Measurements from ENCODE around the gene ERRFI1.

Gene ERRFI1

GRCh38 chr1:8062861-8063260, 36.8 kb upstream of the ERRFI1 start:
- H2AK5ac ChIP-seq (ENCODE audit: low read depth, low read length): no peak overlapping the region
- H2BK12ac ChIP-seq (ENCODE audit: low read length): no peak overlapping the region
- no peak overlapping the region for H2BK15ac ChIP-seq (ENCODE audit: low read length)
- no peak overlapping the region for H3K14ac ChIP-seq (ENCODE audit: low read length)
- no peak overlapping the region for H2BK5ac ChIP-seq (ENCODE audit: low read length)
- no peaks in the 10 kb centered on the region for H3K79me1 ChIP-seq (ENCODE audit: low read depth, low read length)
- H2AFZ ChIP-seq (ENCODE audit: low read length): no peak overlapping the region
- no peak overlapping the region for H3K4me3 ChIP-seq (ENCODE audit: low read length in 2 of 2)
- H3K4ac ChIP-seq (ENCODE audit: low read length): no peak overlapping the region
- no peak overlapping the region for H3K23ac ChIP-seq (ENCODE audit: low read depth, low read length, poor library complexity)
- no peaks in the 10 kb centered on the region for H3K36me3 ChIP-seq (replicated peaks in 1 of 2; ENCODE audit: control insufficient read depth in 2 of 2, insufficient read depth in 2 of 2, low read length in 2 of 2)
- H3K9me3 ChIP-seq (replicated peaks in 1 of 2; ENCODE audit: control insufficient read depth in 2 of 2, insufficient read depth in 1 of 2, low read depth in 1 of 2, low read length in 2 of 2): no peaks in the 10 kb centered on the region
- no peak overlapping the region for H2BK120ac ChIP-seq (ENCODE audit: low read depth, low read length)
- WGBS, 2 donors (ENCODE audit: extremely low coverage in 2 of 2, insufficient read length in 2 of 2, insufficient replicate concordance in 1 of 2): no CpG with 5 or more reads among the region's 4 CpGs
- H3K27ac ChIP-seq (replicated peaks; ENCODE audit: low read length): no peak overlapping the region
- H4K91ac ChIP-seq (ENCODE audit: low read depth, low read length, poor library complexity): no peak overlapping the region
- no peaks in the 10 kb centered on the region for H3K27me3 ChIP-seq (ENCODE audit: control insufficient read depth in 3 of 3, insufficient read depth in 3 of 3, low read depth in 1 of 3, low read length in 3 of 3)
- H4K8ac ChIP-seq (ENCODE audit: low read depth, low read length): no peak overlapping the region
- no peak for DNase-seq (ENCODE audit: low spot score)
- no peak overlapping the region for H3K18ac ChIP-seq (ENCODE audit: low read length)
- H3K4me1 ChIP-seq (ENCODE audit: control insufficient read depth in 2 of 2, insufficient read depth in 1 of 2, low read depth in 1 of 2, low read length in 2 of 2): no peaks in the 10 kb centered on the region
- no peak overlapping the region for H3K9ac ChIP-seq (ENCODE audit: low read depth, low read length, poor library complexity)
- no peak overlapping the region for H3K4me2 ChIP-seq (ENCODE audit: insufficient read depth, low read length, poor library complexity, severe bottlenecking)

GRCh38 chr1:8061673-8062386, 35.7 kb upstream of the ERRFI1 start:
- Histone ChIP-seq H3K4ac (ENCODE audit: low read length) (no peak overlapping the region), H2BK120ac (ENCODE audit: low read depth, low read length) (no peak overlapping the region), H3K27me3 (ENCODE audit: control insufficient read depth in 3 of 3, insufficient read depth in 3 of 3, low read depth in 1 of 3, low read length in 3 of 3) (no peaks in the 10 kb centered on the region), H2BK5ac (ENCODE audit: low read length) (no peak overlapping the region), H3K36me3 (replicated peaks in 1 of 2; ENCODE audit: control insufficient read depth in 2 of 2, insufficient read depth in 2 of 2, low read length in 2 of 2) (no peaks in the 10 kb centered on the region), H3K79me1 (ENCODE audit: low read depth, low read length) (no peaks in the 10 kb centered on the region), H3K23ac (ENCODE audit: low read depth, low read length, poor library complexity) (no peak overlapping the region), H3K4me2 (ENCODE audit: insufficient read depth, low read length, poor library complexity, severe bottlenecking) (no peak overlapping the region), H3K9ac (ENCODE audit: low read depth, low read length, poor library complexity) (no peak overlapping the region), H3K27ac (replicated peaks; ENCODE audit: low read length) (no peak overlapping the region), H2AFZ (ENCODE audit: low read length) (no peak overlapping the region), H3K9me3 (replicated peaks in 1 of 2; ENCODE audit: control insufficient read depth in 2 of 2, insufficient read depth in 1 of 2, low read depth in 1 of 2, low read length in 2 of 2) (no peaks in the 10 kb centered on the region), H4K91ac (ENCODE audit: low read depth, low read length, poor library complexity) (no peak overlapping the region), H2AK5ac (ENCODE audit: low read depth, low read length) (no peak overlapping the region), H3K4me3 (ENCODE audit: low read length in 2 of 2) (no peak overlapping the region), H4K8ac (ENCODE audit: low read depth, low read length) (no peak overlapping the region), H3K18ac (ENCODE audit: low read length) (no peak overlapping the region), H2BK12ac (ENCODE audit: low read length) (no peak overlapping the region), H3K14ac (ENCODE audit: low read length) (no peak overlapping the region), H2BK15ac (ENCODE audit: low read length) (no peak overlapping the region), H3K4me1 (ENCODE audit: control insufficient read depth in 2 of 2, insufficient read depth in 1 of 2, low read depth in 1 of 2, low read length in 2 of 2) (peaks cover 0 to 4% of the 10 kb centered on the region in 2 donors)
- DNase-seq (ENCODE audit: low spot score): no peak
- no CpG with 5 or more reads among the region's 11 CpGs for WGBS, 2 donors (ENCODE audit: extremely low coverage in 2 of 2, insufficient read length in 2 of 2, insufficient replicate concordance in 1 of 2)

- no peak overlapping the region for H3K18ac ChIP-seq (ENCODE audit: low read length)
These were observed 35.1 kb upstream of the ERRFI1 start for GRCh38 chr1:8061210-8061609.

DNA sequence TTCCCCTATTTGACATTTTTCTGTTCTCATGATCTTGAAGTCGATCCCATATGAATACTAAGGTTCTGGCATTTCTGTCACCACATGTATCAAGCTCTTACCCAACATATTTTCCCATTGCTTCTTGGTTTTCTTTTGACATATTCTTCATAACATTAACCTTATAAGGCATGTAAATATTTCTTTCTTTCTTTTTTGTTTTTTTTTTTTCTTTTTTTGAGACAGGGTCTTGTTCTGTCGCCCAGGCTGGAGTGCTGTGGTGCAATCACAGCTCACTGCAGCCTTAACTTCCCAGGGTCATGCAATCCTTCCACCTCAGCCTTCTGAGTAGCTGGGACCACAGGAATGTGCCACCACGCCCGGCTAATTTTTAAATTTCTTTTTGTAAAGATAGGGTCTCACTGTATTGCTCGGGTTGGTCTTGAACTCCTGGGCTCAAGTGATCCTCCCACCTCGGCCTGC, 33.1 kb upstream of the ERRFI1 start:
- Histone ChIP-seq H2AFZ (ENCODE audit: low read length) (no peak overlapping the region), H2BK15ac (ENCODE audit: low read length) (no peak overlapping the region), H4K8ac (ENCODE audit: low read depth, low read length) (no peak overlapping the region), H2BK5ac (ENCODE audit: low read length) (no peak overlapping the region), H3K27me3 (ENCODE audit: control insufficient read depth in 3 of 3, insufficient read depth in 3 of 3, low read depth in 1 of 3, low read length in 3 of 3) (peaks cover 0 to 3% (median 0%) of the 10 kb centered on the region in 3 experiments), H3K23ac (ENCODE audit: low read depth, low read length, poor library complexity) (no peak overlapping the region), H3K36me3 (replicated peaks in 1 of 2; ENCODE audit: control insufficient read depth in 2 of 2, insufficient read depth in 2 of 2, low read length in 2 of 2) (no peaks in the 10 kb centered on the region), H4K91ac (ENCODE audit: low read depth, low read length, poor library complexity) (no peak overlapping the region), H3K4me1 (ENCODE audit: control insufficient read depth in 2 of 2, insufficient read depth in 1 of 2, low read depth in 1 of 2, low read length in 2 of 2) (peaks cover 0 to 4% of the 10 kb centered on the region in 2 donors), H3K18ac (ENCODE audit: low read length) (no peak overlapping the region), H2AK5ac (ENCODE audit: low read depth, low read length) (no peak overlapping the region), H3K79me1 (ENCODE audit: low read depth, low read length) (no peaks in the 10 kb centered on the region), H3K27ac (replicated peaks; ENCODE audit: low read length) (no peak overlapping the region), H3K9me3 (replicated peaks in 1 of 2; ENCODE audit: control insufficient read depth in 2 of 2, insufficient read depth in 1 of 2, low read depth in 1 of 2, low read length in 2 of 2) (no peaks in the 10 kb centered on the region), H2BK12ac (ENCODE audit: low read length) (no peak overlapping the region), H3K14ac (ENCODE audit: low read length) (no peak overlapping the region), H3K4me3 (ENCODE audit: low read length in 2 of 2) (no peak overlapping the region), H2BK120ac (ENCODE audit: low read depth, low read length) (no peak overlapping the region), H3K4me2 (ENCODE audit: insufficient read depth, low read length, poor library complexity, severe bottlenecking) (no peak overlapping the region), H3K9ac (ENCODE audit: low read depth, low read length, poor library complexity) (no peak overlapping the region), H3K4ac (ENCODE audit: low read length) (no peak overlapping the region)
- DNase-seq (ENCODE audit: low spot score): no peak
- no CpG with 5 or more reads among the region's 6 CpGs for WGBS, 2 donors (ENCODE audit: extremely low coverage in 2 of 2, insufficient read length in 2 of 2, insufficient replicate concordance in 1 of 2)

More at GRCh38 chr1:8061210-8061609, 35.1 kb upstream of the ERRFI1 start:
- H3K4ac ChIP-seq (ENCODE audit: low read length): no peak overlapping the region
- no peak overlapping the region for H2BK120ac ChIP-seq (ENCODE audit: low read depth, low read length)
- no peak overlapping the region for H2BK12ac ChIP-seq (ENCODE audit: low read length)
- H3K9me3 ChIP-seq (replicated peaks in 1 of 2; ENCODE audit: control insufficient read depth in 2 of 2, insufficient read depth in 1 of 2, low read depth in 1 of 2, low read length in 2 of 2): no peaks in the 10 kb centered on the region
- H2BK15ac ChIP-seq (ENCODE audit: low read length): no peak overlapping the region
- H3K14ac ChIP-seq (ENCODE audit: low read length): no peak overlapping the region
- no peak overlapping the region for H3K27ac ChIP-seq (replicated peaks; ENCODE audit: low read length)
- DNase-seq (ENCODE audit: low spot score): no peak
- no peak overlapping the region for H2BK5ac ChIP-seq (ENCODE audit: low read length)
- H3K27me3 ChIP-seq (ENCODE audit: control insufficient read depth in 3 of 3, insufficient read depth in 3 of 3, low read depth in 1 of 3, low read length in 3 of 3): no peaks in the 10 kb centered on the region
- H2AFZ ChIP-seq (ENCODE audit: low read length): no peak overlapping the region
- no peaks in the 10 kb centered on the region for H3K36me3 ChIP-seq (replicated peaks in 1 of 2; ENCODE audit: control insufficient read depth in 2 of 2, insufficient read depth in 2 of 2, low read length in 2 of 2)
- H3K4me2 ChIP-seq (ENCODE audit: insufficient read depth, low read length, poor library complexity, severe bottlenecking): no peak overlapping the region
- no peaks in the 10 kb centered on the region for H3K79me1 ChIP-seq (ENCODE audit: low read depth, low read length)
- H3K23ac ChIP-seq (ENCODE audit: low read depth, low read length, poor library complexity): no peak overlapping the region
- H4K91ac ChIP-seq (ENCODE audit: low read depth, low read length, poor library complexity): no peak overlapping the region
- no peak overlapping the region for H4K8ac ChIP-seq (ENCODE audit: low read depth, low read length)
- peaks cover 0 to 4% of the 10 kb centered on the region in 2 donors for H3K4me1 ChIP-seq (ENCODE audit: control insufficient read depth in 2 of 2, insufficient read depth in 1 of 2, low read depth in 1 of 2, low read length in 2 of 2)
- H3K4me3 ChIP-seq (ENCODE audit: low read length in 2 of 2): no peak overlapping the region
- no peak overlapping the region for H2AK5ac ChIP-seq (ENCODE audit: low read depth, low read length)
- H3K9ac ChIP-seq (ENCODE audit: low read depth, low read length, poor library complexity): no peak overlapping the region
